Suprapubic skin (tissue), 4 donors: ENCODE measurements around the gene COP1.

Experiments used
- EP300 ChIP-seq: sonication (generic); formaldehyde crosslinking; IDR thresholded peaks from one replicate; pipeline ENCODE4 v1.6.1; 2017; ENCODE audit warnings: antibody characterized with exemption
- POLR2A ChIP-seq, 2 donors: fragments of 450-650 bp; IDR thresholded peaks; one replicate each; pipeline ENCODE4 v1.6.1; 2017; ENCODE audit warnings: antibody characterized with exemption in 2 of 2, mild to moderate bottlenecking in 2 of 2, moderate library complexity in 2 of 2
- POLR2AphosphoS5 ChIP-seq, 3 donors: sonication (generic); formaldehyde crosslinking; IDR thresholded peaks; one replicate each; pipeline ENCODE4 v1.6.1; 2017; ENCODE audit warnings: antibody characterized with exemption in 3 of 3
- TF ChIP-seq, protein P1 (sequence below), 2 donors: fragments of 200-600 bp in 1 of 2; fragments of 450-650 bp in 1 of 2; sonication (generic) in 1 of 2; IDR thresholded peaks; one replicate each; pipeline ENCODE4 v1.5.1; 2016 to 2019; ENCODE audit warnings: antibody characterized with exemption in 2 of 2, mild to moderate bottlenecking in 1 of 2, moderate library complexity in 1 of 2

DNA sequence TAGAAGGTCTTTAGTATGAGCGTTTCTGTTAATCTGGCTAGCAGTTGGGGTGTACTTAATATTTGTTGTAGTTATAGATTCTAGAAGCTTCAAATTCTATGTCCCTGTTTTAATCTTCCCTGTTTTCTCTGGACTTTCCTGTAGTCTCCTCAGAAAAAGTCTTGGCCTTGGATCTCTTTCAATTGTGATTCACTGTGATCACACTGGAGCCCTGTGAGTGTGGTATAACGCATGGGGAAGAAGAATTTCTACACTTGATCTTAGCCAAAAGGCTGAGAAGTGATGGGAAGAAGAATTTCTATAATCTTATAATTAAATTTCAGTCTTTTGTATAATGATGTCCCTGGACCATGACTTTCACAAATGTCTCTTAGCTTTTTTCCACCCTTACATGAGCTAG, 36.7 kb upstream of the COP1 start:
- TF ChIP-seq POLR2A (IDR thresholded peaks at IDR 0.05) (no peak), EP300 (no peak), POLR2AphosphoS5 (IDR thresholded peaks at IDR 0.05) (no peak)
- TF ChIP-seq, protein P1, sequence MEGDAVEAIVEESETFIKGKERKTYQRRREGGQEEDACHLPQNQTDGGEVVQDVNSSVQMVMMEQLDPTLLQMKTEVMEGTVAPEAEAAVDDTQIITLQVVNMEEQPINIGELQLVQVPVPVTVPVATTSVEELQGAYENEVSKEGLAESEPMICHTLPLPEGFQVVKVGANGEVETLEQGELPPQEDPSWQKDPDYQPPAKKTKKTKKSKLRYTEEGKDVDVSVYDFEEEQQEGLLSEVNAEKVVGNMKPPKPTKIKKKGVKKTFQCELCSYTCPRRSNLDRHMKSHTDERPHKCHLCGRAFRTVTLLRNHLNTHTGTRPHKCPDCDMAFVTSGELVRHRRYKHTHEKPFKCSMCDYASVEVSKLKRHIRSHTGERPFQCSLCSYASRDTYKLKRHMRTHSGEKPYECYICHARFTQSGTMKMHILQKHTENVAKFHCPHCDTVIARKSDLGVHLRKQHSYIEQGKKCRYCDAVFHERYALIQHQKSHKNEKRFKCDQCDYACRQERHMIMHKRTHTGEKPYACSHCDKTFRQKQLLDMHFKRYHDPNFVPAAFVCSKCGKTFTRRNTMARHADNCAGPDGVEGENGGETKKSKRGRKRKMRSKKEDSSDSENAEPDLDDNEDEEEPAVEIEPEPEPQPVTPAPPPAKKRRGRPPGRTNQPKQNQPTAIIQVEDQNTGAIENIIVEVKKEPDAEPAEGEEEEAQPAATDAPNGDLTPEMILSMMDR (IDR thresholded peaks at IDR 0.05), result no peak
